ENCODE measurements around the gene XCL2. TPM values are rescaled to one million over a fixed set of nuclear protein-coding genes. Genes with fewer than 3 reads are reported as not detected.

XCL2 gene
- total RNA-seq, 4 donors from 2014 or later: not detected

DNA sequence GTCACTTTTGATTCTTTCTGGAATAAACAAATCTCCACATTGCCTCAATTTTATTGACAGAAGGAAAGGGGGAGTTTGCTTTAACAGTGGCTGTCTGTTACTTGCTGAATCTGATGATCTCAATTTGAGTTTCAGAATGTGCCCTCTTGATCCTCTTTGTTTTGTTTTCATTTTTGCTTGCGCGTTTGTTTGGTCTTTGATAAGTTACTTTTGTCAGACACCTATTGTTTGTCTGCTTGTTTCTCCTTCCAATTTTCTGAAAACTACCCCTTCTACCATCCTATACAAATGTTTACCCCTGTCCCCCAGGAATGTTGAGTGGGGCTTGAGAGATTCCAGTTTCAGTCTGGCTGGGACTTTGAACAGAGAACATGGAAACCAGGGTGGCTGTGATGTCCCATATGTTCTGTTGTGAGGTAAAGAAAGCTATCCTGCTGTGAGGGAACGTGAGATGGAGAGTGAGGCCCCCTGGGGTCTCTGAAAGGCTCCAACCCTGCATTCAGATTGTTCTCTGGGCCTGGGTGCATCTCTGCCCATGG lies 11.8 kb upstream of the XCL2 start:
- intact Hi-C loops (cut with DNase I; ENCODE audit: low total_unique reads): no loop called here
- TF ChIP-seq POLR2A (IDR thresholded peaks at IDR 0.05): no peak
- TF ChIP-seq, protein P1, sequence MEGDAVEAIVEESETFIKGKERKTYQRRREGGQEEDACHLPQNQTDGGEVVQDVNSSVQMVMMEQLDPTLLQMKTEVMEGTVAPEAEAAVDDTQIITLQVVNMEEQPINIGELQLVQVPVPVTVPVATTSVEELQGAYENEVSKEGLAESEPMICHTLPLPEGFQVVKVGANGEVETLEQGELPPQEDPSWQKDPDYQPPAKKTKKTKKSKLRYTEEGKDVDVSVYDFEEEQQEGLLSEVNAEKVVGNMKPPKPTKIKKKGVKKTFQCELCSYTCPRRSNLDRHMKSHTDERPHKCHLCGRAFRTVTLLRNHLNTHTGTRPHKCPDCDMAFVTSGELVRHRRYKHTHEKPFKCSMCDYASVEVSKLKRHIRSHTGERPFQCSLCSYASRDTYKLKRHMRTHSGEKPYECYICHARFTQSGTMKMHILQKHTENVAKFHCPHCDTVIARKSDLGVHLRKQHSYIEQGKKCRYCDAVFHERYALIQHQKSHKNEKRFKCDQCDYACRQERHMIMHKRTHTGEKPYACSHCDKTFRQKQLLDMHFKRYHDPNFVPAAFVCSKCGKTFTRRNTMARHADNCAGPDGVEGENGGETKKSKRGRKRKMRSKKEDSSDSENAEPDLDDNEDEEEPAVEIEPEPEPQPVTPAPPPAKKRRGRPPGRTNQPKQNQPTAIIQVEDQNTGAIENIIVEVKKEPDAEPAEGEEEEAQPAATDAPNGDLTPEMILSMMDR (IDR thresholded peaks at IDR 0.05): no peak
- H3K27ac ChIP-seq: no peak overlapping the region
- no peak for DNase-seq
- no peak overlapping the region for H3K4me3 ChIP-seq
- H3K36me3 ChIP-seq: no peaks in the 10 kb centered on the region
- no peaks in the 10 kb centered on the region for H3K4me1 ChIP-seq
- H3K27me3 ChIP-seq: no peaks in the 10 kb centered on the region
- no peaks in the 10 kb centered on the region for H3K9me3 ChIP-seq

DNA sequence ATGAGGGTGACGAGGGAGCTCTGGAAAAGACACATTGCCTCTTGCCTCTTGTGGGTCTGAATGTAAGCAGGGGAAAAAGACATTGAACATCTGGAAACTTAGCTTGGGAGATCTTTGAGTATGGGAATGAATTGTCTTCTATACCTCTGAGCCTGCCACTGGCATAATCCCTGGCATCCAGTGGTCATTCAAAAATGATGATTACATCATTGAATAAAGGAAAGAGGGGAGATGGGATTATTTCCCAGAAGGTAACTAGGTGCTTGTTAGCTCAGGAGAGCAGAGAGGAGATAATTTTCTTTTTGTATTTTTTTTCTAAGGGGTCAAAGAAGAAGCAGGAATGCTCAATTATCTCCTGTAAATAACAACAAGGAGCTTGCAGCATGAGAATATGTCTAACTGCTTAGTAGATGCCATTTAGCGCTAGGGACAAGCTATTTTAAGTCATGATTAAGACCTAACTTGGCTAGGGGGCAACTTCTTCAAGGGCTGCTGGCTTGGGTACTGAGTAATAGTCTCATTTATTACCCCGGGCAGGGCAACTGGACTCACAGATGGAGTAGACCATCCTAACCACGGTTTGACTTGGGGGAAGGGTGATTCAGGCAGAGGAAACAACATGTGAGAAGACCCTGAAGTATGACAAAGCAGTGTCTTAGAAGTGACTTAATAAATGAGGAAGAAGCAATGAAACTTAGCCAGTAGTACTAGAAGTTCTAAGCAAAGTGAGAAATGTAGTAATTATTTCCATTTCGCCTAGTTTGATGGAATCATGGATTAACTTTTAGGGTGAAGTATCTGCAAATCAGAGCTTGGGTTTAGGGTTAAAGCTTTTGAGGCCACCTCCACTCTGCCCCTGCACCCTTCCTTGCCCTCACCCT lies 11.0 kb upstream of the XCL2 start:
- Histone ChIP-seq H3K27me3 (no peaks in the 10 kb centered on the region), H3K4me1 (no peaks in the 10 kb centered on the region), H3K27ac (no peak overlapping the region), H3K4me3 (no peak overlapping the region), H3K9me3 (no peaks in the 10 kb centered on the region), H3K36me3 (no peaks in the 10 kb centered on the region)
- intact Hi-C loops (cut with DNase I; ENCODE audit: low total_unique reads): no loop called here
- no peak for DNase-seq
- TF ChIP-seq, protein P1 (IDR thresholded peaks at IDR 0.05): no peak
- no peak for TF ChIP-seq POLR2A (IDR thresholded peaks at IDR 0.05)

DNA sequence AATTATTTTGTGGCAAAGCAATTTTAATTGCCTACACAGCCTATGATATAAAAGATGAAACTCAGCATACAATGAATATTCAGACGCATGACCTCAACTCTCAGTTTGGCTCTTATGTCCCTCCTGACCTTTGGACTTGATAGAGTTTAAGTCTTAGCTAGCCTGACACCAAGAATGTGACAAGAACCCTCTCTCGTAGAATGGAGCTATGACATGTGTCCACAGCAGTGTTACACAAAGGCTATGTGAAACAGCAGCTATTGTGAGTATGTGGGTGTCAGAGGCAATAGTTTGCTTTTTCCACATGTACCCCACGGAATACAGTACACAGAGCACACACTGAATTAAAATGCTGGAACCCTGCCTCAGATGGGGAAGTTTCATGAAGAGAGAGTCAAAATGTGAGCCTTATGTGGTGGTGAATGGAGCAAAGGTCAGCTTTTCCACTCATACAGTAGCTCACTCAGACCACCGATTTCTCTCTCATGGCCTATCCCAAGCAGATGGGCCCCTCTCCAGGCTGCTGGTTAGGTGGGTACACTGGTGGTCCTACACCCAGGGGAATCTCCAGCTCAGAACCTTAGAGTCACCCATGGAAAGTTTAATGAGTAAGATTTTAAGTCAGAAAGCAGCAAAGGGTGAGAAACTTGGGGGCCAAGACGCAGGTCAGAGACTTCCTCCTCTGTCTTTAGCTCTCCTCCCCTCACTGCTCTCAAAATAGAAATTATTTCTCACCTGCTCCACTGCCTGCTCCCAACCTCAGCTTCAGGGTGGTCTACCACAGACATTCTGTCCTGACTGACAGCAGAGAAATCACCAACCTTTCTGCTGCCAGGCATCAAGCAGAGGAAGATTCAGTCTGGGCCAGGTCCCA lies 10.1 kb upstream of the XCL2 start:
- Histone ChIP-seq H3K36me3 (no peaks in the 10 kb centered on the region), H3K4me3 (no peak overlapping the region), H3K9me3 (no peaks in the 10 kb centered on the region), H3K4me1 (no peaks in the 10 kb centered on the region), H3K27me3 (no peaks in the 10 kb centered on the region), H3K27ac (no peak overlapping the region)
- no peak for DNase-seq
- intact Hi-C loops (cut with DNase I; ENCODE audit: low total_unique reads): no loop called here
- TF ChIP-seq POLR2A (IDR thresholded peaks at IDR 0.05): no peak
- TF ChIP-seq, protein P1 (IDR thresholded peaks at IDR 0.05): no peak

DNA sequence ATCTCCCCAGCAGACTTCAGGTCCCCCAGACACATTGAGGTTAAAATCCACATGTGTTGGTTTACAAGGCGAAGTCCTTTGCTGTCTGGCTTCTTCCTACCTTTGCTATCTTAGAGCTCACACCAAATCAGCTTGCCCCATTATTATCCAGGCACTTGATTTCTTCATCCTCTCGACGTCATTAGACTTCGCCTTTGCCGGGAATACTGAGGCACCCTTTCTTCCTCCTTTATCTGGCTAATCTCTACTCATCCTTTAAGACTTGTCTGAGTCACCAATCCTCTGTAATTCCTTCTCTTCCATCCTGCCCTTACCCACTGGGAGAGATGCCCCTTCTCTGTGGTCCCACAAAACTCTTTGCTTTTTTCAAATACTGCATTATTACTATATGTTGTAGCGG lies 9.2 kb upstream of the XCL2 start:
- H3K4me3 ChIP-seq: no peak overlapping the region

More for the DNA sequence above, 9.2 kb upstream of the XCL2 start:
- Histone ChIP-seq H3K9me3 (no peaks in the 10 kb centered on the region), H3K27me3 (no peaks in the 10 kb centered on the region), H3K36me3 (no peaks in the 10 kb centered on the region), H3K27ac (no peak overlapping the region), H3K4me1 (no peaks in the 10 kb centered on the region)
- DNase-seq: no peak
- intact Hi-C loops (cut with DNase I; ENCODE audit: low total_unique reads): no loop called here
- no peak for TF ChIP-seq POLR2A (IDR thresholded peaks at IDR 0.05)
- TF ChIP-seq, protein P1 (IDR thresholded peaks at IDR 0.05): no peak

All from uterus (tissue), 4 donors.